Motor neuron (in vitro differentiated cells): Measurements from ENCODE around the gene TSPAN18. TPM values are rescaled to one million over a fixed set of nuclear protein-coding genes. Genes with fewer than 3 reads are reported as not detected.

ENCODE experiments used
- ATAC-seq, 8 experiments: fragments of 200-7000 bp; cut with Tn5 transposase; replicated peaks in 6 of 8; 2 replicates each; pipeline ENCODE4 v1.8.0; 2021; ENCODE audit warnings: mild to moderate bottlenecking in 8 of 8, moderate library complexity in 8 of 8
- H3K27ac ChIP-seq, 2 donors: fragments of 250-450 bp; sonication (Bioruptor Pico); 2 replicates each; pipeline ENCODE4 v1.9.0; 2021; ENCODE audit warnings: antibody characterized with exemption in 2 of 2, mild to moderate bottlenecking in 2 of 2, moderate library complexity in 1 of 2
- H3K4me1 ChIP-seq, 2 donors: fragments of 250-450 bp; sonication (Bioruptor Pico); replicated peaks in 1 of 2; 2 replicates each; pipeline ENCODE4 v1.6.1; 2021; ENCODE audit warnings: antibody characterized with exemption in 2 of 2, mild to moderate bottlenecking in 2 of 2, moderate library complexity in 1 of 2
- H3K4me3 ChIP-seq, 5 donors: fragments of 250-450 bp; sonication (Bioruptor Pico); 2 replicates each; pipeline ENCODE4 v1.9.0; 2021; ENCODE audit warnings: antibody characterized with exemption in 5 of 5, mild to moderate bottlenecking in 5 of 5, moderate library complexity in 4 of 5
- WGBS, 10 experiments: fragments of 450-650 bp; shearing (Covaris generic); methylation state at CpG; one replicate each; pipeline ENCODE4 v1.0.0; 2022; 5-methylcytosine and 5-hydroxymethylcytosine counted together
- in situ Hi-C, 9 experiments: fragments of 400-800 bp; cut with MboI; loops; one replicate each; pipeline ENCODE4 v1.15.0; 2021; ENCODE audit warnings: low sequenced_read_pairs in 9 of 9, low pct_unique_long_range_greater_than_20kb in 2 of 9; ENCODE audit not compliant: unreplicated experiment in 9 of 9
- total RNA-seq, 8 experiments: library from RNA; unstranded; fragments of 300-600 nt; gene quantifications; 2 replicates each; pipeline versions ENCODE4 v1.2.3 to v1.2.4, GENCODE V29; 2022

The TSPAN18 gene, protein sequence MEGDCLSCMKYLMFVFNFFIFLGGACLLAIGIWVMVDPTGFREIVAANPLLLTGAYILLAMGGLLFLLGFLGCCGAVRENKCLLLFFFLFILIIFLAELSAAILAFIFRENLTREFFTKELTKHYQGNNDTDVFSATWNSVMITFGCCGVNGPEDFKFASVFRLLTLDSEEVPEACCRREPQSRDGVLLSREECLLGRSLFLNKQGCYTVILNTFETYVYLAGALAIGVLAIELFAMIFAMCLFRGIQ
- total RNA-seq, result 100 to 1,000 TPM in 2 of 8 experiments, 10 to 100 TPM in 6; 17.4 to 128 (median 30.2) TPM

DNA sequence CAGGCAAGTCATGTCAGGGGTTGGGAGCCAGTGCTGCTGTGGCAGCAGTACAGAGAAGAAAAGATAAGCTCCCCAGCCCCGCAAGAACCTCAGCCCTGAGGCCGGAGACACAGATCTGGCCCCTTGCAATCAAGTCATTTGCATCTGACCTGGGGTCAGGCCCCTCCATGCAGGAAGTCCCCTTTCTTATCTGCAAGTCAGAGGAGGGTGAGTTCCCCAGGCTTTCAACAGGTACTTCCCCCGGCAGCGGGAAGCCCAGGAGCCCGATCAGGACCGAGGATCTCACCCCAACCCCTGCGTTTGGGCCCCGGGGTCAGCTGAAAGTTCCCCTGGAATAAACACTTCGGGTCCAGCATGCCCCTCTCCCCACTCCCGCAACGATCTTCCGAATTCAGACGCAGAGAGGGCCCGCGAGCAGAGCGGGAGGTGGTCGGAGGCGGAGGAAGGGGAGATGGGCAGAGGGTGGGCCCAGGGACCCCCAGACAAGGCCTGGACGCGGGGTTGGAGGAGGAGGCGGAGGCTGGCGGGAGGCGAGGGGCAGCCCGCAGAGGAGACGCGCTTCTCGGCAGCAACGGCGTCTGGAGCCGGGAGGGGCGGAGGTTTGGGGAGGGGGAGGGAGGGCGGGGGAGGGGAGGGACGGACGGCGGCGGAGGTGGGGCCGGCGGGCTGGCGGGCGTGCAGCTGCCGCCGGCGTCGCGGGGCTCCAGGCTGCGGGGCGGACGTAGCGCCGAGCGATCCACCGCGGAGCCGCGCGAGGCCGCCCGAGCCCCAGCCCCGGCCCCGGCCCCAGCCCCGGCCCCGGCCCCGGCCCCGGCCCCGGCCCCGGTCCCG is at the start of gene TSPAN18:
TSS of gene TSPAN18 (plus strand) at position 680 of the 831 bp plus-strand sequence. CDS start 179,455 bp downstream, outside the sequence.
- H3K4me3 ChIP-seq, result peak within 1 kb of the TSS; percentile 56 to 84 (median 68)
- peak; percentile 4 to 64 (median 44) for ATAC-seq
- in situ Hi-C loops, result loop anchor here in 5 of 9 experiments (10.0 to 25.0 kb wide), 4 partner anchors 92 to 186 kb away; no protein-coding TSS in a partner anchor
- 0 to 25% (median 10%) methylated on average over 2 of the region's 67 CpGs; no CpG with 5 or more reads in 6 of the 10 experiments for WGBS, 10 experiments
- H3K4me1 ChIP-seq, result peaks cover 26 to 35% of the 10 kb centered on the region in 2 donors
- H3K27ac ChIP-seq, result peak within 1 kb of the TSS; percentile 13 to 51

DNA sequence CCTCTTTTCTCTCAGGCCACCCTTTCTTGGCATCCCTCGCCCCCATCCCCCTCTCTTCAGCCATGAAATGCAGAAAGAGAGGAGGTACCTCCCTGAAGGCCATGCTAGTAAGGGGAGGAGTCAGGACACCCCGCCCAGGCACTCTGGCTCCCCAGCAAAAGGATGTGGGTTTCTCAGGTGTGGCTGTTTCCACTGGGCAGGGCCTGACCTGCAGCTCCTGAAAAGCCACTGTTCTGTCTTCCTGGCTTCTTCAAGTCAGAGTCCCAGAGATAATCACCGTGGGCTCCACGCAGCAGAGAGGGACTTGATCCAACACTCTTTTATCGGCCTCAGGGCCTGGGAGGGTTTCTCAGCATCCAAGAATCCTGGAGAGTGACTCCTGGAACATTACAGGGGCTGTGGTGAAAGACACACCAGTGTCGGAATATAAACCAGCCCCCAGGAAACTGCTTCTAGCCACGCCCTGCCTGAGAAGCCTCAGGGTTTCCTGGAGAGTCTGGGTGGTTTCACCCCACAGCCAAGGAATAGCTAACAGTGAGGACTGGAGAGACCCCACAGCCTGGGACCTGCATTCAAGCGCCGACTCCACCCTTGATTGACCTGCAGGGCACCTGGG is 45.7 kb upstream of the TSPAN18 start:
- in situ Hi-C loops, result no loop called here
- ATAC-seq, result peak in 3 of 8 experiments; percentile 84 to 88 (median 87)
- 22 to 90% (median 47%) methylated on average over 1 to 4 of the region's 9 CpGs; no CpG with 5 or more reads in 3 of the 10 experiments for WGBS, 10 experiments

GRCh38 chr11:44681698-44682097 is 45.1 kb upstream of the TSPAN18 start:
- H3K27ac ChIP-seq, result no peak overlapping the region
- ATAC-seq, result peak in 3 of 8 experiments; percentile 23 to 69 (median 62)
- peaks cover 3 to 7% of the 10 kb centered on the region in 2 donors for H3K4me1 ChIP-seq
- no peak overlapping the region for H3K4me3 ChIP-seq
- in situ Hi-C loops, result no loop called here
- WGBS, 10 experiments, result 20 to 88% (median 60%) methylated on average over 1 to 2 of the region's 2 CpGs; no CpG with 5 or more reads in 3 of the 10 experiments

More for the DNA sequence above, 45.7 kb upstream of the TSPAN18 start:
- Histone ChIP-seq H3K4me1 (peaks cover 3 to 7% of the 10 kb centered on the region in 2 donors), H3K27ac (no peak overlapping the region), H3K4me3 (no peak overlapping the region)

DNA sequence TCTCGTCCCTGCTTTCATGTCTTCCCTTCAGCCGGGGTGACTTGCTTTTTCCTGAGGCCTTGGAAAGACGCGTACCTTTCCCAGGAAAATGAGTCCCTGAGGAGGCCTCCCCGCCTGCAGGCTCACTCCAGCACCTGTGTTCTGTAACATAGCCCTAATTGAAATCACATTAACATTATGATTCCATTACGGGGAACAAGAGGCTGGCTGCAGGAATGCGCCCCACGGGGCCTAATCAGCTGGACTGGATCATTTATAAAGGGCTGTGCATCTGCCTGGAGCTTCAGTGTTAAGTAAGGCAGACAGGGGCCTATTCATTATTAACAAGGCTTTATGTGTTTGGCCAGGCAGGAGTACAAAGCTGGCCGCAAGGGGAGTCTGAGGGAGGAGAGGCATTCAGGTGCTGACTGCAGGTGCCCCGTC is 41.9 kb upstream of the TSPAN18 start:
- in situ Hi-C loops, result no loop called here
- H3K27ac ChIP-seq, result no peak overlapping the region
- WGBS, 10 experiments, result 17 to 100% (median 50%) methylated on average over 1 to 6 of the region's 10 CpGs; no CpG with 5 or more reads in 4 of the 10 experiments
- H3K4me1 ChIP-seq, result peaks cover 3 to 7% of the 10 kb centered on the region in 2 donors
- peak in 6 of 8 experiments; percentile 44 to 95 (median 86) for ATAC-seq
- no peak overlapping the region for H3K4me3 ChIP-seq

DNA sequence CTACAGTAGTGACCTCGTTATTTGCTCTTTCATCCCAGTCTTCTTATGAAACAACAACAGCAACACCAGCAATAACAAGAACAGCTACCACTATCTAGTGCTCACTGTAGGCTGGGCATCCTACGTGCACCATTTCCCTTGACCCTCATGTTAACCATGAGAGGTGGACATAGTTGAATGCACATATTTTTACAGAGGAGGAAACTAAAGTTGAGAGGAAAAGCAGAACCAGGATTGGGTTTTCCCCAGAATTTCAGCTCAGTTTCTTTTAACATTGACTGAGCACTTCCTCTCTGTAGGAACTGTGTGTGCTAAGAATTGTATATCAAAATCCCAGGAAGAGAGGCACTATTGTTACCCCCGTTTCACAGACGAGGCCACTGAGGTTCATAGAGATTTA is 39.4 kb upstream of the TSPAN18 start:
- H3K27ac ChIP-seq, result no peak overlapping the region
- no peak overlapping the region for H3K4me3 ChIP-seq
- WGBS, 10 experiments, result 20 to 100% (median 76%) methylated on average over 1 to 3 of the region's 4 CpGs; no CpG with 5 or more reads in 4 of the 10 experiments
- no peak for ATAC-seq
- in situ Hi-C loops, result no loop called here
- peaks cover 3 to 7% of the 10 kb centered on the region in 2 donors for H3K4me1 ChIP-seq

DNA sequence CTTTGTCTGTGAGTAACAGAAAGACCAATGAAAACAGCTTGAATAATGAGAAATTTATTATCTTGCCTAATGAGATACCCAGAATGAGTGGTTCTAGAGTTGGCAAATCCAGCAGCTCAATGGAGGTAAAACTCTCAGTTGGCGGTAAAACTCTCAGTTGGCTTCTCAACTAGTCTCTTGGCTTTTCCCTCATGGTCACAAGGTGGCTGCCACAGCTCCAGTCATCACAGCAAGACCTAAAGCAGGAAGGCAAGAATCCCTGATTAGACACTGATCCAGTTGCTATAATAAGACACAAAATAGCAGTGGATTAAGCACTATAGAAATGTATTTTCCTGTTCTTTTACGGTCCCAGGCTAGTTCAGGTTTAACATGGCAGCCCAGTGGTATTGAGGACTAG is 37.5 kb upstream of the TSPAN18 start:
- H3K4me3 ChIP-seq, result no peak overlapping the region
- peaks cover 3 to 18% of the 10 kb centered on the region in 2 donors for H3K4me1 ChIP-seq
- no peak for ATAC-seq
- 0 to 80% (median 36%) methylated on average over 1 to 2 of the region's 2 CpGs; no CpG with 5 or more reads in 1 of the 10 experiments for WGBS, 10 experiments
- H3K27ac ChIP-seq, result no peak overlapping the region
- in situ Hi-C loops, result no loop called here

DNA sequence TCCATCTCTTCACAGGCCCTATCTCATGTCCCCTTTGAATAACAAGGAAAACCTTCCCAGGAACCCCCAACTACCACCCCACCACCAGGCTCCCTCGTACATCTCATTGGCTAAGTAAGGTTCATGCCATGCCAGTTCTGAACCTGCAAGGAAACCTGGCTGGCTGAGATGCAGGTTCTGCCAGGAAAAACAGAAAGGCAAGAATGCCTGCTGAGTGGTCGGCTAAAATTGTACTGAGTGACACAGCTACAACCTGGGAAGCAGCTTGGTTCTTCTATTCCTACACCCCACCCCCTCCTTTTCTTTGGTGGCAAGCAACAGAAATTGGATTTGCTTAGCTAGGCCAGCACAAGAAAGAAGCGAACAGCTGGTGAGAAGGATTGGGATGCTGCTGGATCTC is 36.1 kb upstream of the TSPAN18 start:
- no peak overlapping the region for H3K4me3 ChIP-seq

DNA sequence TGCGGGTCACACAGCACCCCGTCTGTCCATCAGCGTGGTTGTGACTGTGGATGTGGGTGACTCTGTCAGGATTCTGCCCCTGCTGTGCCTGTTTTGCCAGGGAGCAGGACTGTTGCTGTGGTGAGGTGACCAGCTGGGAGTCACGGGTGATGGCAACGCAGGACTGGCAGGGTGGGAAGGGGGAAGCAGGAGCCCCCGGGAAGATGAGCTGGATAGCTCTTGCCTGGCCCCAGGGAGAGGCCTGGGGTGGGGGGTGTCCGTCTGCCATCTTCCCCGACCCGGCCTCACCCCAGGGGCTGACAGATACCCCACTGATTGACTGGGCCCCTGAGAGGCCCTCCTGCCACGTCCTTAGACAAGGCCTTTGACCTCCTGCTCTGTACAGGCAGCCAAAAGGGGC is 34.3 kb upstream of the TSPAN18 start:
- Histone ChIP-seq H3K27ac (no peak overlapping the region), H3K4me3 (no peak overlapping the region), H3K4me1 (peaks cover 3 to 16% of the 10 kb centered on the region in 2 donors)
- in situ Hi-C loops, result no loop called here
- no peak for ATAC-seq
- no CpG with 5 or more reads among the region's 10 CpGs for WGBS, 10 experiments

More for the DNA sequence above, 36.1 kb upstream of the TSPAN18 start:
- no peak for ATAC-seq
- 0 to 80% (median 55%) methylated on average over 1 to 2 of the region's 3 CpGs; no CpG with 5 or more reads in 4 of the 10 experiments for WGBS, 10 experiments
- peaks cover 3 to 14% of the 10 kb centered on the region in 2 donors for H3K4me1 ChIP-seq
- in situ Hi-C loops, result no loop called here
- H3K27ac ChIP-seq, result no peak overlapping the region

DNA sequence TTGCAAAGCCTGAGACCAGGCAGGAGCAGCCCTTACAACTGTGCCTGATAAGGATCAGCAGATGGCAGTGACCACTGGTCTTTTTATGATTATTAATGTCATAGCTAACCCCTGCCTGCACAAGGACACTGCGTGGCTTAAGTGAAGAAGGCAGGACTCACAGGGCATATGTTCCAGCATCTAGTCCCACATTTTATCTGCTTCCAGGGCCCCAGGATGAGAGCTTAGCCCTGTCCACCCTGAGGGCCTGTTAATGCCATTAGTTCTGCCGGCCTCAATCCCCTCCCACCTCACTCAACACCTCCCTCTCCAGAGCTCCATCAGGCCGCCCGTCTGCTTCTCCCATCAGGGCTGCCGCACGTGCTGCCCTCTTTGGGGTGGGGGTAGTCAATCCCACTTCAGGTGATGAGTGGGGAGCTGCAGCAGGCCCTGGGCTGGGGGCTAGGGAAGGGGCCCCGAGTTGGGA is 33.1 kb upstream of the TSPAN18 start:
- in situ Hi-C loops, result no loop called here
- H3K27ac ChIP-seq, result no peak overlapping the region
- H3K4me1 ChIP-seq, result peaks cover 3 to 16% of the 10 kb centered on the region in 2 donors
- no peak overlapping the region for H3K4me3 ChIP-seq
- WGBS, 10 experiments, result 48 to 50% methylated on average over 2 of the region's 7 CpGs; no CpG with 5 or more reads in 8 of the 10 experiments
- ATAC-seq, result peak in 6 of 8 experiments; percentile 24 to 46 (median 32)

- 50 to 91% (median 82%) methylated on average over 4 to 10 of the region's 12 CpGs; no CpG with 5 or more reads in 6 of the 10 experiments for WGBS, 10 experiments
- H3K27ac ChIP-seq, result no peak overlapping the region
- H3K4me1 ChIP-seq, result peaks cover 3 to 16% of the 10 kb centered on the region in 2 donors
- in situ Hi-C loops, result no loop called here
- H3K4me3 ChIP-seq, result no peak overlapping the region
- no peak for ATAC-seq
Measured at GRCh38 chr11:44694443-44694842, 32.3 kb upstream of the TSPAN18 start.

GRCh38 chr11:44695169-44695833 is 31.5 kb upstream of the TSPAN18 start:
- peak in 1 of 8 experiments; percentile 12 for ATAC-seq
- 17 to 50% (median 39%) methylated on average over 1 to 2 of the region's 4 CpGs; no CpG with 5 or more reads in 7 of the 10 experiments for WGBS, 10 experiments
- H3K4me3 ChIP-seq, result no peak overlapping the region
- peaks cover 3 to 16% of the 10 kb centered on the region in 2 donors for H3K4me1 ChIP-seq
- no peak overlapping the region for H3K27ac ChIP-seq
- in situ Hi-C loops, result no loop called here
